ENCODE results near the gene EXOSC7. TPM values are rescaled to one million over a fixed set of nuclear protein-coding genes. Genes with fewer than 3 reads are reported as not detected.

Gene EXOSC7
- total RNA-seq (2013) = 26.6 TPM
- polyA plus RNA-seq (10 to 100 TPM; 16.8 to 23.9 (median 18.8) TPM), polyA minus RNA-seq (15.4 and 23.1 TPM in 2 replicates), total RNA-seq (1.3 to 9.0 (median 4.4) reads per million in 11 experiments)

GRCh38 chr3:44976002-44976815 is at the start of gene EXOSC7, which contains the start of gene ZDHHC3:
Gene EXOSC7, plus strand, starts transcription at chr3:44976244. Its CDS starts 34 bp downstream, at chr3:44976278.
Gene ZDHHC3, minus strand, starts transcription at chr3:44976174. Its CDS starts 16,738 bp downstream, at chr3:44959436.
- H3K4me1 ChIP-seq (ENCODE audit: control insufficient read depth in 1 of 2, insufficient read depth in 2 of 2, low read length in 2 of 2) = peaks cover 20 to 27% of the 10 kb centered on the region in 2 donors
- peak within 1 kb of the TSS; percentile 95 to 97 for H3K4me3 Mint-ChIP-seq
- no peak for TF ChIP-seq CTCF (IDR thresholded peaks at IDR 0.05)

GRCh38 chr3:44926921-44927320 is 49.1 kb upstream of the EXOSC7 start:
- H3K4me3 ChIP-seq (replicated peaks in 1 of 3; ENCODE audit: low read depth in 2 of 3, low read length in 3 of 3) = no peak overlapping the region
- H3K27me3 ChIP-seq (ENCODE audit: control insufficient read depth in 2 of 2, insufficient read depth in 2 of 2, low read length in 2 of 2) = no peaks in the 10 kb centered on the region
- intact Hi-C loops (cut with micrococcal nuclease) = no loop called here
- H2AFZ ChIP-seq (ENCODE audit: insufficient read depth, low read depth, low read length, poor library complexity, severe bottlenecking) = no peak overlapping the region
- no peaks in the 10 kb centered on the region for H3K79me2 ChIP-seq (ENCODE audit: insufficient read depth, low read length)
- H3K9me3 ChIP-seq (replicated peaks in 1 of 2; ENCODE audit: control insufficient read depth in 1 of 2, insufficient read depth in 1 of 2, low read length in 2 of 2) = no peaks in the 10 kb centered on the region
- no peak overlapping the region for H3K4me2 ChIP-seq (replicated peaks; ENCODE audit: extremely low read depth, low read length, poor library complexity, severe bottlenecking)
- 97% methylated on average over 5 of the region's 7 CpGs for WGBS (ENCODE audit: insufficient coverage)
- H3K4me3 Mint-ChIP-seq = no peak overlapping the region
- H3K27me3 Mint-ChIP-seq (ENCODE audit: low read depth in 3 of 3) = peaks cover 0 to 2% (median 0%) of the 10 kb centered on the region in 3 donors
- peaks cover 76 to 98% of the 10 kb centered on the region in 2 donors for H3K36me3 ChIP-seq (replicated peaks in 1 of 2; ENCODE audit: control insufficient read depth in 1 of 2, insufficient read depth in 2 of 2, low read length in 2 of 2)
- H3K4me1 Mint-ChIP-seq = no peaks in the 10 kb centered on the region
- no peaks in the 10 kb centered on the region for H3K9me3 Mint-ChIP-seq
- no peak for TF ChIP-seq CTCF (IDR thresholded peaks at IDR 0.05)
- no peak for DNase-seq
- no peak overlapping the region for H3K9ac ChIP-seq (ENCODE audit: insufficient read depth, low read length, poor library complexity, severe bottlenecking)
- no peak overlapping the region for H3K27ac ChIP-seq (ENCODE audit: low read depth in 1 of 2, low read length in 2 of 2)
- H3K36me3 Mint-ChIP-seq = peaks cover 87 to 94% of the 10 kb centered on the region in 2 donors
- H4K20me1 ChIP-seq (ENCODE audit: insufficient read depth, low read length) = no peaks in the 10 kb centered on the region
- H3K4me1 ChIP-seq (ENCODE audit: control insufficient read depth in 1 of 2, insufficient read depth in 2 of 2, low read length in 2 of 2) = no peaks in the 10 kb centered on the region
- no peak overlapping the region for H3K27ac Mint-ChIP-seq

More at GRCh38 chr3:44976002-44976815, at the start of gene EXOSC7, which contains the start of gene ZDHHC3:
- peak within 1 kb of the TSS; percentile 99 for H3K4me2 ChIP-seq (replicated peaks; ENCODE audit: extremely low read depth, low read length, poor library complexity, severe bottlenecking)
- peaks cover 99% of the 10 kb centered on the region for H3K79me2 ChIP-seq (ENCODE audit: insufficient read depth, low read length)
- no peaks in the 10 kb centered on the region for H3K36me3 ChIP-seq (replicated peaks in 1 of 2; ENCODE audit: control insufficient read depth in 1 of 2, insufficient read depth in 2 of 2, low read length in 2 of 2)
- H3K9ac ChIP-seq (ENCODE audit: insufficient read depth, low read length, poor library complexity, severe bottlenecking) = peak within 1 kb of the TSS; percentile 86
- peak within 1 kb of the TSS; percentile 68 to 95 for H3K27ac ChIP-seq (ENCODE audit: low read depth in 1 of 2, low read length in 2 of 2)
- no peaks in the 10 kb centered on the region for H3K27me3 ChIP-seq (ENCODE audit: control insufficient read depth in 2 of 2, insufficient read depth in 2 of 2, low read length in 2 of 2)
- Mint-ChIP-seq H3K36me3 (peaks cover 3 to 16% of the 10 kb centered on the region in 2 donors), H3K27ac (peak within 1 kb of the TSS; percentile 92 to 98 (median 95)), H3K27me3 (ENCODE audit: low read depth in 3 of 3) (peaks cover 0 to 3% (median 0%) of the 10 kb centered on the region in 3 donors), H3K4me1 (peaks cover 52% of the 10 kb centered on the region), H3K9me3 (no peaks in the 10 kb centered on the region)
- peak within 1 kb of the TSS; percentile 86 for H2AFZ ChIP-seq (ENCODE audit: insufficient read depth, low read depth, low read length, poor library complexity, severe bottlenecking)
- DNase-seq = peak; percentile 77 to 91 (median 87)
- under 1% methylated on average over 76 of the region's 82 CpGs for WGBS (ENCODE audit: insufficient coverage)
- no peaks in the 10 kb centered on the region for H3K9me3 ChIP-seq (replicated peaks in 1 of 2; ENCODE audit: control insufficient read depth in 1 of 2, insufficient read depth in 1 of 2, low read length in 2 of 2)
- peaks cover 20% of the 10 kb centered on the region for H4K20me1 ChIP-seq (ENCODE audit: insufficient read depth, low read length)
- peak within 1 kb of the TSS; percentile 78 to 91 (median 84) for H3K4me3 ChIP-seq (replicated peaks in 1 of 3; ENCODE audit: low read depth in 2 of 3, low read length in 3 of 3)
- intact Hi-C loops (cut with micrococcal nuclease) = no loop called here

All from CD14-positive monocyte (primary cell).